Lower lobe of right lung (tissue), 2 donors: ENCODE results near the gene TTLL11. TPM values are rescaled to one million over a fixed set of nuclear protein-coding genes. Genes with fewer than 3 reads are reported as not detected.

Experiments used
- ATAC-seq, 2 donors: fragments of 200-7000 bp; cut with Tn5 transposase; one replicate each; pipeline ENCODE4 v1.9.1; 2020 to 2022; ENCODE audit warnings: mild to moderate bottlenecking in 2 of 2, moderate library complexity in 2 of 2
- DNase-seq: peaks from one replicate; pipeline ENCODE4 v3.0.0-alpha.2; 2020
- H3K27ac ChIP-seq: fragments of 200-600 bp; one replicate; pipeline ENCODE4 v1.8.0; 2022
- H3K27me3 ChIP-seq: fragments of 200-600 bp; one replicate; pipeline ENCODE4 v1.8.0; 2022; ENCODE audit warnings: low read depth
- H3K36me3 ChIP-seq: fragments of 200-600 bp; one replicate; pipeline ENCODE4 v1.8.0; 2022; ENCODE audit warnings: mild to moderate bottlenecking
- H3K4me1 ChIP-seq: fragments of 200-600 bp; one replicate; pipeline ENCODE4 v1.8.0; 2022
- H3K4me3 ChIP-seq: fragments of 200-600 bp; one replicate; pipeline ENCODE4 v1.8.0; 2022; ENCODE audit warnings: mild to moderate bottlenecking
- H3K9me3 ChIP-seq: fragments of 200-600 bp; one replicate; pipeline ENCODE4 v1.8.0; 2022
- intact Hi-C: fragments of 100-400 bp; cut with DNase I; formaldehyde crosslinking; loops from one replicate; pipeline ENCODE4 v1.11.0; 2022
- total RNA-seq: library from RNA; stranded (reverse); fragmentation: NEBNext Ultra II Directional; extraction: Animal tissue kit (Norgen Biotek cat#: 25700); gene quantifications from one replicate; pipeline ENCODE4 v1.2.1, GENCODE V29; 2021
- TF ChIP-seq, protein P1 (sequence below): fragments of 200-600 bp; IDR thresholded peaks from one replicate; pipeline ENCODE4 v1.8.0; 2022; ENCODE audit warnings: antibody characterized with exemption, mild to moderate bottlenecking
- donor health status: DM: no; HTN: yes; CAD: no; lungs with severe emphysema.

TTLL11 gene
- total RNA-seq, 1 donor from 2014 or later: 11.7 TPM

DNA sequence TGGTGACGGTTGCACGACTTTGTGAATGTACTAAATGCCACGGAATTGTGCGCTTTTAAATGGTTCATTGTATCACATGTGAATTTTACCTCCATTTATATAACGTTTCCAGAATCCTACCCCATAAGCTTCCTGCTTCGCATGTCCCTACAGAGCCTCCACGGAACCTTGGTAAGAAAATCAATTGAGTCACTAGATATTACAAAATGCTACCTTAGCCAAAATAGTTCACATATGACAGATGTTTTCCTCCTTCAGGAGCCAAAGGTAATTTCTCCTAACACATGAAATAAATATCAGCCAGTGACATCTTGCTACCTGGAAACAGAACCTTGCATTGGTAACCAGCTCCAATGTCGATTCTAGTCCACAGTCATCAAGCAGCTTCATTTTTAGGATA is 125.1 kb downstream of the TTLL11 start:
- intact Hi-C loops: no loop called here
- no peak for DNase-seq

DNA sequence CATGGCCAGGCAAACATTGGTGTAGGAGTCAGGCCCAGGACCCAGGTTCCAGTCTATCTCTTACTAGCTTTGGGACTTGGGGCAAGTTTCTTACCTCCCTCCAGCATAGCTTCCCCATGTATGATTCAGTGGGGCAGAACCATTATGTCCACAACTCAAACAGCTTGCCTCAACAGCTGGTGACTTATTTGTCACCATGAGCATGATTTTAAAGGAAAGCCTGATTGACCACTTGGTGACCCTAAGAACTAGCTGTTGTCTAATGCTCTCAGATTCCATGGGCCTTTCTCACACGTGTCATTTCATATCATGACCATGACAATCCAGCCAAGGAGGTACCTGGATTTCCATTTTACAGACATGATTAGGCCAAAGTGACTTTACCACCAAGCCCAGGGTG is 126.4 kb downstream of the TTLL11 start:
- H3K4me1 ChIP-seq: no peaks in the 10 kb centered on the region
- no peaks in the 10 kb centered on the region for H3K9me3 ChIP-seq
- no peaks in the 10 kb centered on the region for H3K27me3 ChIP-seq
- H3K27ac ChIP-seq: no peak overlapping the region
- intact Hi-C loops: no loop called here
- TF ChIP-seq, protein P1, sequence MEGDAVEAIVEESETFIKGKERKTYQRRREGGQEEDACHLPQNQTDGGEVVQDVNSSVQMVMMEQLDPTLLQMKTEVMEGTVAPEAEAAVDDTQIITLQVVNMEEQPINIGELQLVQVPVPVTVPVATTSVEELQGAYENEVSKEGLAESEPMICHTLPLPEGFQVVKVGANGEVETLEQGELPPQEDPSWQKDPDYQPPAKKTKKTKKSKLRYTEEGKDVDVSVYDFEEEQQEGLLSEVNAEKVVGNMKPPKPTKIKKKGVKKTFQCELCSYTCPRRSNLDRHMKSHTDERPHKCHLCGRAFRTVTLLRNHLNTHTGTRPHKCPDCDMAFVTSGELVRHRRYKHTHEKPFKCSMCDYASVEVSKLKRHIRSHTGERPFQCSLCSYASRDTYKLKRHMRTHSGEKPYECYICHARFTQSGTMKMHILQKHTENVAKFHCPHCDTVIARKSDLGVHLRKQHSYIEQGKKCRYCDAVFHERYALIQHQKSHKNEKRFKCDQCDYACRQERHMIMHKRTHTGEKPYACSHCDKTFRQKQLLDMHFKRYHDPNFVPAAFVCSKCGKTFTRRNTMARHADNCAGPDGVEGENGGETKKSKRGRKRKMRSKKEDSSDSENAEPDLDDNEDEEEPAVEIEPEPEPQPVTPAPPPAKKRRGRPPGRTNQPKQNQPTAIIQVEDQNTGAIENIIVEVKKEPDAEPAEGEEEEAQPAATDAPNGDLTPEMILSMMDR: no peak
- H3K36me3 ChIP-seq: no peaks in the 10 kb centered on the region
- ATAC-seq (no peak), DNase-seq (no peak)
- no peak overlapping the region for H3K4me3 ChIP-seq

More for the DNA sequence above, 125.1 kb downstream of the TTLL11 start:
- no peak for ATAC-seq
- H3K27me3 ChIP-seq: no peaks in the 10 kb centered on the region
- TF ChIP-seq, protein P1: no peak
- no peaks in the 10 kb centered on the region for H3K9me3 ChIP-seq
- no peak overlapping the region for H3K4me3 ChIP-seq
- no peak overlapping the region for H3K27ac ChIP-seq
- no peaks in the 10 kb centered on the region for H3K36me3 ChIP-seq
- H3K4me1 ChIP-seq: no peaks in the 10 kb centered on the region

DNA sequence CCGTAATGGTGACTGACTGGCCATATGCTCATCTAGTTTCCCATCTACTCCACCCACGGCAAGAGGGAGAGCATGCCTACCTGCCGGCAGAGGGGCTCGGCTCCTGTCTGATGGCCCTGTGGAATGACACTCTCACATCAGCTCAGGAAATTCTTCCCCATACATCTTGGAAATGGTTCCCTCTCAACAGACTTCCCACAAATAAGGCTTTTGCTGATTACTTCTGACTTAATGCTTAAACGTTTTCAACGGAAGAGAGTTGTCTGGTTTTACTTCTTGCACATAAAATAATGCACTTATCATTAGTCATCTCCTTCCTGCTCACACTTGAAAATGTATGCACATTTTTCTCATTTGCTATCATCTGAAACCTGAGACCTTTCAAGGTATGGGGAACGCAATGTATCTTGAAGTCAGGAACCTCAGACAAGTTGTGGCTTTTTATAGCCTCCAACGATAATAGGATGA is 129.5 kb downstream of the TTLL11 start:
- H3K36me3 ChIP-seq: no peaks in the 10 kb centered on the region
- no peaks in the 10 kb centered on the region for H3K9me3 ChIP-seq
- no peak overlapping the region for H3K27ac ChIP-seq
- no peak for ATAC-seq
- H3K4me3 ChIP-seq: no peak overlapping the region
- H3K4me1 ChIP-seq: no peaks in the 10 kb centered on the region
- no peak for DNase-seq
- H3K27me3 ChIP-seq: no peaks in the 10 kb centered on the region
- intact Hi-C loops: no loop called here
- TF ChIP-seq, protein P1: no peak

DNA sequence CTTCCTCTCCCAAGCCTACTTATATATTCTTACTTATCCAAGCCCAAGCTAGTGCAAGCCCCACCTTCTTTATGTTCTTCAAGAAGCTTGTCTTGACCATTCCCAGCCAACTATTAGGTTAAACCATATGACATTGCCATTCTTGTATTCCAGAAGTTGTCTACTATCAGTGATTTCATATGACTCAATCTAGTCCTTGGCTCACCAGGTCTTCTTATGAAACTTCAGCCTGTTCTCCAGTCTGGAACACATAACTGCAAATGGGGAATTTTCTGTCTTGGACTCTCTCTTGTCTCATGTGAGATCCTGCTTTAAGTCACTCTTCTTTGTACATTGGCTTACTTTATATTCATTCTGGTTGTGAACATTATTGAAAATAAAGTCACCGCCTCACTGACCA is 130.7 kb downstream of the TTLL11 start:
- TF ChIP-seq, protein P1: no peak
- Histone ChIP-seq H3K4me1 (no peaks in the 10 kb centered on the region), H3K36me3 (no peaks in the 10 kb centered on the region), H3K27ac (no peak overlapping the region), H3K27me3 (no peaks in the 10 kb centered on the region), H3K9me3 (no peaks in the 10 kb centered on the region), H3K4me3 (no peak overlapping the region)
- ATAC-seq (no peak), DNase-seq (no peak)
- intact Hi-C loops: no loop called here

DNA sequence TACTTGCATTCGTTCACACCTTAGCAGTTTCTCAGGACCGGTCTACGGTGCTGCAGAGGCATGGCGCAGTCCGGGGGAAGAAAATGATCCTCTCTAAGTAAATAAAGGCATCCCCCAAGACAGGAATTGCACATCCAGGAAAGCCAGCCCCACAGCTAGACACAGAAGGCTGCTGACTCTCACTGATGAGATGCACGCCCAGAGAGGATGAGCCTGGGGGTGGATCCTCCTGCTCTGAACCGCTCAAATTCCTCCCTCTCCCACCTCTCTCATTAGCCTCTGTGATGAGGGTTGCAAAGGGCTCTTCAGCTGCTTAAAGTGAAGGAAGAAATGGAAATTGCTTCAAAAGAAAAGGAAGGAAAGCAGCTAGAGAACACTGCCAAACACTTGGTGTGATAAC is 132.4 kb downstream of the TTLL11 start:
- H3K9me3 ChIP-seq: no peaks in the 10 kb centered on the region
- H3K4me1 ChIP-seq: no peaks in the 10 kb centered on the region
- TF ChIP-seq, protein P1: no peak
- H3K4me3 ChIP-seq: no peak overlapping the region
- no peaks in the 10 kb centered on the region for H3K27me3 ChIP-seq
- no peaks in the 10 kb centered on the region for H3K36me3 ChIP-seq
- intact Hi-C loops: no loop called here
- no peak overlapping the region for H3K27ac ChIP-seq
- DNase-seq (no peak), ATAC-seq (no peak)

DNA sequence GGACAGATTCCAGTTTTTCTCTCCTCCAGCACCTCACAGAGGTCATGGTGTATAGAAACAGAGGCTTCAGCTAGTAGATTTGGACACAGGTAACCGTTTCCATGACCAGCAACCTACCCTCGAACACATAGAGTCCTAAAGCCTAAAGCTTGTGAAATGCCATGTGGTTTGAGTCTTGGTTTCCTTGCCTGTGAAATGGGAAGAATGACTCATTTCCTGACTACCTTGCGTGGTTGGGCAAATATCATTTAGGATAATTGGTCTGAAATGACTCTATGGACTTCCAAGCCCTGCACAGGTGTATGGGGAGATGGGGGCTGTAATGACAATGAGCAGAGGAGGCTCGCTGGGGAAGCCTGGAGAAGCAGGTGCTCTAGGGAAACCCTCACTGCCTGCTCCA is 134.6 kb downstream of the TTLL11 start:
- no peak for ATAC-seq
- Histone ChIP-seq H3K27ac (no peak overlapping the region), H3K4me3 (no peak overlapping the region), H3K9me3 (no peaks in the 10 kb centered on the region), H3K4me1 (no peaks in the 10 kb centered on the region), H3K36me3 (no peaks in the 10 kb centered on the region), H3K27me3 (no peaks in the 10 kb centered on the region)
- intact Hi-C loops: no loop called here
- DNase-seq: no peak
- TF ChIP-seq, protein P1: no peak
